ENCODE data around the gene CLEC6A. TPM values are rescaled to one million over a fixed set of nuclear protein-coding genes. Genes with fewer than 3 reads are reported as not detected.

Gene CLEC6A
- total RNA-seq (2021; fragmentation: NEBNext Ultra II Directional; extraction: Animal tissue kit (Norgen Biotek cat#: 25700)) (not detected in 2 replicates), polyA plus RNA-seq (2011; rRNA removed) (not detected in 2 replicates), polyA minus RNA-seq (2011; rRNA and poly(A)+ RNA removed) (0.10 TPM in 1 of 2 replicates, not detected in the other)
- polyA plus RNA-seq (2011; cell fraction: cytosol; rRNA removed) = not detected
- not detected for polyA plus RNA-seq (2011; cell fraction: nucleus; rRNA removed)
- not detected in 4 replicates for polyA plus RNA-seq (2012, experiment 1 of 2)
- polyA plus RNA-seq (2012, experiment 2 of 2) = not detected
- polyA plus RNA-seq (2013, experiment 1 of 2) = 0.10 TPM
- 0.06 TPM for polyA plus RNA-seq (2013, experiment 2 of 2)
- not detected for polyA minus RNA-seq (2011; cell fraction: cytosol; rRNA and poly(A)+ RNA removed)
- 0.70 TPM for polyA minus RNA-seq (2011; cell fraction: nucleus; rRNA and poly(A)+ RNA removed)
- long read RNA-seq, experiment 1, partial matches to known transcripts = 1 of 1 reads
- long read RNA-seq, experiment 1, other reads (novel, unspliced or antisense) = 0 of 1 reads
- long read RNA-seq, experiment 2, partial matches to known transcripts = 0 of 1 reads
- long read RNA-seq, experiment 2, other reads (novel, unspliced or antisense) = 1 of 1 reads

DNA sequence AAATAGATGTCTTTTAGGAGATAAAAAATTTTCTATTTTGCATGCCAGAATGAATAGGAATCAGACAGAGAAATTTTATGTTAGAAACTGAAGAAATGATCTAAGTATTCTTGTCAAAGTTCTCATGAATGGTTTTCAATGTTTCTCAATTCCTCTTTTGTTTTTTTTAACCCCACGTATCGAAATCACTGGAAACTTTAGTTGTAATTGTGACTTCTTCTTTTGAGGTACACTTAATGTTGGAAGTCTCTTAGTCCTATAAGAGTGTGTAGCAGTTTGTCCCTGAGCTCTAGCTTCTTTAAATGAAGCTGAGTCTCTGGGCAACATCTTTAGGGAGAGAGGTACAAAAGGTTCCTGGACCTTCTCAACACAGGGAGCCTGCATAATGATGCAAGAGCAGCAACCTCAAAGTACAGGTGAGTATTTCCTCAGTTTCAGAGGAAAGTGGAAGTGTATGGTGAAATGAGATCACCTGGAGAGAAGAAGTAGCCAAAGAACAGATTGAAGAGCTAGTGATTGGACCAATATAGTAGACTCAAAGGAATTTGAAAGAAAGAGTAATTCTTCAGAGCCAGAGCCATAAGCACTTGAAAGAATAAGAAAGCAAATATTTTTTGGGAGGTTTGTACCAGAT, at the start of gene CLEC6A:
CLEC6A (plus strand) TSS at position 236 of the 634 bp plus-strand sequence; CDS start at position 386, 150 bp downstream.
- Histone ChIP-seq H3K79me2 (ENCODE audit: control insufficient read depth in 1 of 2, insufficient read depth in 2 of 2, low read length in 2 of 2) (no peaks in the 10 kb centered on the region), H4K5ac (ENCODE audit: insufficient read length, low read depth, low read length) (no peak within 1 kb of the TSS), H2BK120ac (replicated peaks; ENCODE audit: low read depth, low read length) (peak within 1 kb of the TSS; percentile 91), H3K4me2 (ENCODE audit: insufficient read depth in 1 of 2, low read depth in 2 of 2, low read length in 2 of 2) (no peak within 1 kb of the TSS), H3K56ac (replicated peaks; ENCODE audit: insufficient read length, low read depth, low read length) (no peak within 1 kb of the TSS), H2BK20ac (ENCODE audit: low read length) (peak within 1 kb of the TSS; percentile 56), H4K20me1 (replicated peaks in 1 of 2; ENCODE audit: control insufficient read depth in 1 of 2, insufficient read depth in 2 of 2, low read length in 2 of 2) (no peaks in the 10 kb centered on the region), H3K4ac (replicated peaks; ENCODE audit: insufficient read length, low read depth, low read length) (no peak within 1 kb of the TSS), H3K23ac (ENCODE audit: insufficient read length) (no peak within 1 kb of the TSS), H3K27me3 (replicated peaks in 1 of 4; ENCODE audit: control insufficient read depth in 3 of 4, extremely low read depth in 1 of 4, insufficient read depth in 3 of 4, low read length in 3 of 4) (no peaks in the 10 kb centered on the region), H3K4me1 (replicated peaks in 1 of 4; ENCODE audit: control insufficient read depth in 3 of 4, insufficient read depth in 4 of 4, low read length in 3 of 4) (peaks cover 0 to 4% (median under 1%) of the 10 kb centered on the region in 4 experiments; a peak in 3 of 7 replicates), H2BK15ac (ENCODE audit: low read length) (no peak within 1 kb of the TSS), H3K18ac (ENCODE audit: extremely low read depth, low read length) (no peak within 1 kb of the TSS), H3K27ac (ENCODE audit: low read depth, low read length) (no peak within 1 kb of the TSS), H3K9ac (replicated peaks in 1 of 4; ENCODE audit: extremely low read depth in 1 of 4, low read depth in 3 of 4, low read length in 3 of 4) (no peak within 1 kb of the TSS), H4K91ac (replicated peaks; ENCODE audit: insufficient read length, low read length) (no peak within 1 kb of the TSS), H3K14ac (ENCODE audit: insufficient read length) (no peak within 1 kb of the TSS), H3K79me1 (ENCODE audit: low read depth, low read length) (no peaks in the 10 kb centered on the region), H2BK12ac (ENCODE audit: low read depth, low read length) (peak within 1 kb of the TSS; percentile 64; the same call in 1 of the 2 replicates), H2AK5ac (ENCODE audit: low read depth, low read length) (no peak within 1 kb of the TSS; the same call in 1 of the 2 replicates), H3K36me3 (ENCODE audit: control insufficient read depth in 2 of 4, insufficient read depth in 4 of 4, low read length in 3 of 4) (no peaks in the 10 kb centered on the region), H4K8ac (ENCODE audit: extremely low read depth, insufficient read depth, low read length) (no peak within 1 kb of the TSS), H2AFZ (ENCODE audit: low read length) (no peak within 1 kb of the TSS), H3K23me2 (ENCODE audit: low read depth, low read length) (no peaks in the 10 kb centered on the region), H3K9me3 (ENCODE audit: insufficient read depth in 2 of 2, low read depth in 1 of 2, low read length in 1 of 2) (no peaks in the 10 kb centered on the region; a peak in 1 of 4 replicates), H3K4me3 (ENCODE audit: extremely low read depth in 1 of 4, insufficient read depth in 2 of 4, low read depth in 3 of 4, low read length in 4 of 4) (no peak within 1 kb of the TSS), H2BK5ac (ENCODE audit: low read depth, low read length) (peak within 1 kb of the TSS; percentile 10; the same call in 1 of the 2 replicates)
- POLR2A ChIA-PET (ENCODE audit: partially characterized antibody) = no interaction called here
- no peak for FAIRE-seq
- CTCF ChIA-PET (ENCODE audit: partially characterized antibody) = interaction anchor here (1.5 kb wide), 1 partner anchor 27 kb away, joined by 3 read pairs; no protein-coding TSS in a partner anchor
- no peak for DNase-seq (ENCODE audit: low read depth in 1 of 2, low spot score in 2 of 2)
- TF ChIP-seq, protein P1, sequence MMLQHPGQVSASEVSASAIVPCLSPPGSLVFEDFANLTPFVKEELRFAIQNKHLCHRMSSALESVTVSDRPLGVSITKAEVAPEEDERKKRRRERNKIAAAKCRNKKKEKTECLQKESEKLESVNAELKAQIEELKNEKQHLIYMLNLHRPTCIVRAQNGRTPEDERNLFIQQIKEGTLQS (IDR thresholded peaks at IDR 0.05; ENCODE audit: insufficient read depth, low read depth, low read length) = no peak
- TF ChIP-seq CEBPB (IDR thresholded peaks at IDR 0.05; ENCODE audit: low read depth, low read length) = peak; percentile 37; the same call in 1 of the 2 replicates
- WGBS, 2 experiments (ENCODE audit: extremely low coverage in 1 of 2, insufficient coverage in 1 of 2, insufficient read length in 1 of 2, insufficient replicate concordance in 2 of 2, low coverage in 1 of 2, low lambda C conversion rate in 2 of 2, missing lambda C conversion rate in 1 of 2) = 71% methylated on average over 2 of the region's 2 CpGs; no CpG with 5 or more reads in 1 of the 2 experiments

Measured in H1 (cell line).